Brain microvascular endothelial cell (primary cell): ENCODE data around the gene ZNF554.

ENCODE experiments used
- DNase-seq: peaks from one replicate; pipeline ENCODE4 v3.0.0-alpha.2; 2020
- H3K27ac ChIP-seq: fragments of 250-450 bp; sonication (Bioruptor Pico); 2 replicates; pipeline ENCODE4 v1.5.1; 2020; ENCODE audit warnings: mild to moderate bottlenecking, moderate library complexity
- H3K27me3 ChIP-seq: fragments of 250-450 bp; sonication (Bioruptor Pico); replicated peaks from 2 replicates; pipeline ENCODE4 v1.5.1; 2020; ENCODE audit warnings: mild to moderate bottlenecking
- H3K36me3 ChIP-seq: fragments of 250-450 bp; sonication (Bioruptor Pico); replicated peaks from 2 replicates; pipeline ENCODE4 v1.5.1; 2020; ENCODE audit warnings: mild to moderate bottlenecking
- H3K4me3 ChIP-seq: 2 replicates; pipeline ENCODE4 v1.5.1; 2011; ENCODE audit warnings: low read depth, mild to moderate bottlenecking, control low read depth, low read length, moderate library complexity
- in situ Hi-C: cut with HindIII; loops from 2 replicates; pipeline ENCODE4 v1.10.0; 2017; ENCODE audit warnings: low sequenced_read_pairs, low pct_ligation_motif_present
- TF ChIP-seq, protein P1 (sequence below): IDR thresholded peaks from 2 replicates; pipeline ENCODE4 v1.5.1; 2011; ENCODE audit warnings: low read depth, mild to moderate bottlenecking, moderate library complexity, low read length, control low read depth, inconsistent platforms; ENCODE audit errors: missing control alignments

Gene ZNF554

GRCh38 chr19:2819540-2820111 is at the start of gene ZNF554:
ZNF554 (plus strand) TSS chr19:2819868; CDS start chr19:2820072, 204 bp downstream.
- no peaks in the 10 kb centered on the region for H3K36me3 ChIP-seq
- no peaks in the 10 kb centered on the region for H3K27me3 ChIP-seq
- H3K27ac ChIP-seq = no peak within 1 kb of the TSS
- peak; percentile 90 for DNase-seq
- in situ Hi-C loops = no loop called here
- H3K4me3 ChIP-seq = peak within 1 kb of the TSS; percentile 68
- TF ChIP-seq, protein P1, sequence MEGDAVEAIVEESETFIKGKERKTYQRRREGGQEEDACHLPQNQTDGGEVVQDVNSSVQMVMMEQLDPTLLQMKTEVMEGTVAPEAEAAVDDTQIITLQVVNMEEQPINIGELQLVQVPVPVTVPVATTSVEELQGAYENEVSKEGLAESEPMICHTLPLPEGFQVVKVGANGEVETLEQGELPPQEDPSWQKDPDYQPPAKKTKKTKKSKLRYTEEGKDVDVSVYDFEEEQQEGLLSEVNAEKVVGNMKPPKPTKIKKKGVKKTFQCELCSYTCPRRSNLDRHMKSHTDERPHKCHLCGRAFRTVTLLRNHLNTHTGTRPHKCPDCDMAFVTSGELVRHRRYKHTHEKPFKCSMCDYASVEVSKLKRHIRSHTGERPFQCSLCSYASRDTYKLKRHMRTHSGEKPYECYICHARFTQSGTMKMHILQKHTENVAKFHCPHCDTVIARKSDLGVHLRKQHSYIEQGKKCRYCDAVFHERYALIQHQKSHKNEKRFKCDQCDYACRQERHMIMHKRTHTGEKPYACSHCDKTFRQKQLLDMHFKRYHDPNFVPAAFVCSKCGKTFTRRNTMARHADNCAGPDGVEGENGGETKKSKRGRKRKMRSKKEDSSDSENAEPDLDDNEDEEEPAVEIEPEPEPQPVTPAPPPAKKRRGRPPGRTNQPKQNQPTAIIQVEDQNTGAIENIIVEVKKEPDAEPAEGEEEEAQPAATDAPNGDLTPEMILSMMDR = peak; percentile 91

DNA sequence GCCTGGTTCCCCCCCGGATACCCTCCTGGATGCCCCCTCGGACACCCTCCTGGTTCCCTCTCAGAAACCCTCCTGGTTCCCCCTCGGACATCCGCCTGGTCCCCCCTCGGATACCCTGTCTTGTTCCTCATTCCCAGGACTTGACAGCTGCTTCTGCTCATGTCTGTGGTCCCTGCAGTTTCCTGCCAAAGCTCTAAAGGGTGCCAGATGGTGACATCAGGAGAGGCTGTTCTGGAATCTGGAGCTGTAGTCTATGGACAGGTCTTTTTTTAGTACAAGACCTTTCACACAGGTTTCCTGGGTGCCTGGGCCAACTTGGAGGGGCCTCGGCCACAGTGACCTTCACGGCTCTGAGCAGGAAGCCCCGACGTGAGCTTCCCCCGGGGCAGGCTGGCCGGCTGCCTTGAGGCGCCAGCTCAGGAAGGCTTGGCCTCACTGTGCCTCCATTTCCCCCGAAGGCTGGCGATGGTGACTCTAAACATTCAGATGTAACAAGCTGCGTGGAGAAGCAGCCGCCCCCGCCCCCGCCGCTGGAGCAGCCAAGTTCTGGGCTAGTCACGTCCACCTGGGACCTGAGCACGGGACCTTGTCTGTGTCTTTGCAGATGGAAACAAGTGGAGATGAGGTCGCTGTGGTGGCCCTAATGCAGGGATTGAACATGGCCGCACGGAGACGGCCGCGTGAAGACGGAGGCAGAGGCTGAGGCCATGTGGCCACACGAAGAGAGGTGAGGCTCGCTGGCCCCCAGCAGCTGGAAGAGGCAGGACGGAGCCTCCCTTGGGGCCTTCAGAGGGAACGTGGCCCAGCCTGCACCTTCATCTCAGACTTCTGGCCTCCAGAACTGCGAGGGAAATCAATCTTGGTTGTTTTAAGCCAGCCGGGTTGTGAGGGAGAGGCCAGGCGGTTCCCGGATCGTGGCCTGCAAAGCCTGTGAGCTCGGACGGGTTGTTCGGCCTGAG is 49.3 kb upstream of the ZNF554 start:
- DNase-seq = no peak
- no peak overlapping the region for H3K4me3 ChIP-seq
- H3K27me3 ChIP-seq = no peaks in the 10 kb centered on the region
- H3K36me3 ChIP-seq = peaks cover 16% of the 10 kb centered on the region
- in situ Hi-C loops = no loop called here
- TF ChIP-seq, protein P1 = no peak
- no peak overlapping the region for H3K27ac ChIP-seq

DNA sequence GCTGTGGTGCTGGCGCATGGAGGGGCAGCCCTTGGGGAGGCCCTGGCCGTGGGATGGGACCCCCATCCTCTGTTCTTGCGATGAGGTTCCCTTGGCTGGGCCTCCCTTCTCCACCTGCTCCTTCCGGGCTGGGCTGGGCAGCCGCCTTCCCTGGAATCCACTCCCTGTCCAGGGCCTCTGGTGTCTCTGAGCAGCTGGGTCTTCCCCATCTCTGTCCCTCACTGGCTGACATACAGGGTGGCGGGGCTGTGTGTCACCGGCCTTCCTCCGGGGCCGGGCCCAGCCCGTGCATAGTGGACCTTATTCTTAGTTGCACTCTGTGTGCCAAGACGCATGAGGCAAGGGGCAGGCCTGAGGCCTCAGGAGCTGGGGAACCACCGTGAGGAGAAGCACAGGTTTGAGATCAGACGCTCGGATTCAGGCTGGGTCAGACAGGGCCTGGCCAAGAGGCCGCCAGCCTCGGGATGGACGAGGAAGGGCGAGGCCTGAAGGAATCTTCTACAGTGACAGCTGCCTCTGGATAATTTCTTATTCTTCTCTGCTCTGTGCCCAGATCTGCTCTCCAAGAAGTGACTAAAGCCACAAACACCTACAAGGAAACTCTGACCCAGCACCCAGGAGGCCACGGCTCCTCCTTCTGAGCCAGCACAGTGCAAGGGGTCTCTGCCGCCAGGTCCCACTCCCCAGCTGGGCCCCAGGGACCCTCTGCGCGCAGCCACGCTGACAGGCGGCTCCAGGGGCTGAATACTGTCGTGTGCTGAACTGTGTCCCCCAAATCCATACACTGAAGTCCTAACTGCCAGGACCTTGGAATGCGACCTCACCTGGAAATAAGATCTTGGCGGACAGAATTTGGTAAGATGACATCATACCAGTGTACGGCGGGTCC is 47.6 kb upstream of the ZNF554 start:
- TF ChIP-seq, protein P1 = no peak
- Histone ChIP-seq H3K27ac (no peak overlapping the region), H3K36me3 (peaks cover 4% of the 10 kb centered on the region), H3K4me3 (no peak overlapping the region), H3K27me3 (no peaks in the 10 kb centered on the region)
- DNase-seq = no peak
- in situ Hi-C loops = no loop called here

GRCh38 chr19:2774083-2774679 is 45.5 kb upstream of the ZNF554 start:
- no peak for DNase-seq
- Histone ChIP-seq H3K27me3 (no peaks in the 10 kb centered on the region), H3K36me3 (peaks cover 2% of the 10 kb centered on the region), H3K27ac (no peak overlapping the region), H3K4me3 (no peak overlapping the region)
- in situ Hi-C loops = no loop called here
- TF ChIP-seq, protein P1 = no peak

DNA sequence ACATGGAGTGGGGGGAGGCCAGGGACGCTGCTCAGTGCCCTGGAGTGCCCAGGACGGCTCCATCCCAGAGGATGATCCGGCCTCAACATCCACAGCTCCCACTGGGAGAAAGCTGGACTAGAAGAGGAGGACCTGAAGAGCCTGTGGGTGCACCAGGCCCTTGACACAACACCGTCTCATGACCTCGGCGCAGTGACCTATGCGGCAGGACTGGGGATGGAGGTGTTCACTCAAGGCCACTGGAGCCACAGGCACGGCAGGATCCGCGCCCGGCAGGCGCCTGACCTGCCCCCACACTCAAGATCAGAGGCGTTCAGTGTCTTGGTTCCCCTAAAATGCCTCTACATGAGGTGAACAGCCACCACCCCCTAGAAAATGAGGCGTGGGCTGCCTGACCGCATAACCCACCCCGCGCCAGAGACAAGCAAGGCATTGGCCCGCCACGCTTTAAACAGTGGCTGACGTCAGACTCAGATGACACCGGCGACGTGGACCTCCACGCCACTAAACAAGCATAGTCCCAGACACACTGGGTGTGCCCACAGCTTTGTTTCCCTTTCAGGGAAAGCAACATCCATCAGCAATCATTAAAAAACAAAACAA is 44.6 kb upstream of the ZNF554 start:
- DNase-seq = no peak
- H3K36me3 ChIP-seq = peaks cover 2% of the 10 kb centered on the region
- TF ChIP-seq, protein P1 = no peak
- in situ Hi-C loops = no loop called here
- H3K27ac ChIP-seq = no peak overlapping the region
- no peak overlapping the region for H3K4me3 ChIP-seq
- H3K27me3 ChIP-seq = no peaks in the 10 kb centered on the region
